ENCODE data around the gene SYT3. TPM values are rescaled to one million over a fixed set of nuclear protein-coding genes. Genes with fewer than 3 reads are reported as not detected.

Gene SYT3
- total and polyA plus RNA-seq, 2 experiments from 2014 or later = 10.0 to 25.5 TPM

- TF ChIP-seq ZNF462 (CRISPR knock-in tag; IDR thresholded peaks at IDR 0.05) = no peak
- no peak for TF ChIP-seq STAT1 (IDR thresholded peaks at IDR 0.05; ENCODE audit: unreplicated experiment)
- no peak for TF ChIP-seq ZNF114 (CRISPR knock-in tag; IDR thresholded peaks at IDR 0.05)
- TF ChIP-seq EZH2 (IDR thresholded peaks at IDR 0.05; ENCODE audit: low read depth, unreplicated experiment) = no peak
- no peak for TF ChIP-seq ZNF331 (CRISPR knock-in tag; IDR thresholded peaks at IDR 0.05; ENCODE audit: low read depth)
- no peak for TF ChIP-seq EZH2phosphoT487 (IDR thresholded peaks at IDR 0.05; ENCODE audit: unreplicated experiment)
- no peak for TF ChIP-seq NANOG (IDR thresholded peaks at IDR 0.05; ENCODE audit: borderline replicate concordance)
- TF ChIP-seq ETS1 (IDR thresholded peaks at IDR 0.05) = no peak
These were observed 38.1 kb downstream of the SYT3 start (continued) for GRCh38 chr19:50601407-50602088.

- H3K4me1 ChIP-seq (ENCODE audit: insufficient read depth) = no peaks in the 10 kb centered on the region
- H3F3A ChIP-seq (replicated peaks; ENCODE audit: low read depth) = no peaks in the 10 kb centered on the region
- Mint-ChIP-seq H3K4me1 (no peaks in the 10 kb centered on the region), H3K27me3 (ENCODE audit: insufficient read depth, low read depth, poor library complexity) (peaks cover 6% of the 10 kb centered on the region), H3K36me3 (ENCODE audit: low read depth) (peaks cover 32% of the 10 kb centered on the region), H3K9me3 (peaks cover 91% of the 10 kb centered on the region), H3K27ac (no peak overlapping the region), H3K4me3 (no peak overlapping the region)
- H2AFZ ChIP-seq = no peak overlapping the region; the same call in 1 of the 2 replicates
- no peaks in the 10 kb centered on the region for H3K9me2 ChIP-seq (ENCODE audit: insufficient read depth)
- H3K27ac ChIP-seq (ENCODE audit: low read depth) = no peak overlapping the region
- no peak overlapping the region for H3K4me3 ChIP-seq
- H3K4me2 ChIP-seq = no peak overlapping the region
- H3K27me3 ChIP-seq (ENCODE audit: insufficient read depth) = peaks cover 17% of the 10 kb centered on the region
- H4K20me1 ChIP-seq (replicated peaks; ENCODE audit: insufficient read depth) = no peaks in the 10 kb centered on the region
- H3K79me2 ChIP-seq (replicated peaks; ENCODE audit: insufficient read depth) = no peaks in the 10 kb centered on the region
- no peak for ATAC-seq
- H3K36me3 ChIP-seq (ENCODE audit: insufficient read depth) = no peaks in the 10 kb centered on the region
- peak; percentile 39 for DNase-seq (ENCODE audit: low spot score)
- TF ChIP-seq EZH2phosphoT487 (IDR thresholded peaks at IDR 0.05; ENCODE audit: unreplicated experiment) = no peak
- no peak for TF ChIP-seq CTCF (conservative IDR thresholded peaks at IDR 0.05; ENCODE audit: low read depth in 2 of 2)
- TF ChIP-seq ETS1 (IDR thresholded peaks at IDR 0.05) = no peak
- TF ChIP-seq NANOG (IDR thresholded peaks at IDR 0.05; ENCODE audit: borderline replicate concordance) = no peak
- no peak for TF ChIP-seq EZH2 (IDR thresholded peaks at IDR 0.05; ENCODE audit: low read depth, unreplicated experiment)
- no peak for TF ChIP-seq STAT1 (IDR thresholded peaks at IDR 0.05; ENCODE audit: unreplicated experiment)
- no peak for TF ChIP-seq CREB1 (CRISPR knock-in tag; IDR thresholded peaks at IDR 0.05; ENCODE audit: low read depth)
- TF ChIP-seq ZNF331 (CRISPR knock-in tag; IDR thresholded peaks at IDR 0.05; ENCODE audit: low read depth) = no peak
These were observed 40.3 kb downstream of the SYT3 start for GRCh38 chr19:50599427-50599826.

Data from GM23338 (cell line).